HG03342 (cell line): Measurements from ENCODE around the gene TNIP1.

Experiments
- ATAC-seq: cut with Tn5 transposase; IDR thresholded peaks from one replicate; pipeline ENCODE4 v1.9.1; 2021; ENCODE audit warnings: mild to moderate bottlenecking, moderate library complexity; ENCODE audit not compliant: unreplicated experiment

The TNIP1 gene

DNA sequence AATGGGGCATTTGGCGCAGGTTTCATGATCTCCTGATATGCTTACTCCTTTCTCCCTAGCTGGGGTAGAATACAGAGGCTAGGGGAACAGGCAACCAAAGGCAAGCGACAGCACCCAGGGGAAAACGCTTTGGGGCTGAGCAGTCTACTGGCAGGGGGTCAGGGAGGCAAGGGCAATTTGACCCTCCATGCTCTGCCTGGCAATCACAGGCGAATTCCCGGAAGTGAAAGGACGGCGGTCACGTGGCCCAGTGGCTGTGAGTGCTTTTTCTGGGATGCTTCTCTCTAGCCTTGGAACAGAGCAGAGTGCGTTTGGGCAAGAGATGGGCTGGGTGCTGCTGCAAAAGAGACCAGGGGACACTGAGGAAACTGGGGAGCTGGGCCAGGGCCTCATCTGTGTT is 54.7 kb downstream of the TNIP1 start:
- ATAC-seq, result no peak

DNA sequence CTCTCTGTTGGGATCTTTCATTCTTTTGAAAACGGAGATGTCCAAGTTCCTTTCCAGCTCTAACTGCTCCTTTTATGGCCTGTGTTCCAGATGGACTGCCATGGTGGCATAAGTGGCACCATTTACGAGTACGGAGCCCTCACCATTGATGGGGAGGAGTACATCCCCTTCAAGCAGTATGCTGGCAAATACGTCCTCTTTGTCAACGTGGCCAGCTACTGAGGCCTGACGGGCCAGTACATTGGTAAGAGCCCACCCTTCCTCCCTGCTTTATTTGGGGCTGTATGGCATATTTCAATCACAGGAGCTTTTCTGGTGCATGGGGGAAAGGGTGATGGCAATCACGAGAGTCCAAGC is 55.6 kb downstream of the TNIP1 start:
- no peak for ATAC-seq

- no peak for ATAC-seq
Observed at GRCh38 chr5:151024440-151025249, 56.2 kb downstream of the TNIP1 start.

- ATAC-seq, result no peak
Observed at GRCh38 chr5:151023651-151024050, 57.2 kb downstream of the TNIP1 start.

- no peak for ATAC-seq
Observed at GRCh38 chr5:151023047-151023615, 57.7 kb downstream of the TNIP1 start.

DNA sequence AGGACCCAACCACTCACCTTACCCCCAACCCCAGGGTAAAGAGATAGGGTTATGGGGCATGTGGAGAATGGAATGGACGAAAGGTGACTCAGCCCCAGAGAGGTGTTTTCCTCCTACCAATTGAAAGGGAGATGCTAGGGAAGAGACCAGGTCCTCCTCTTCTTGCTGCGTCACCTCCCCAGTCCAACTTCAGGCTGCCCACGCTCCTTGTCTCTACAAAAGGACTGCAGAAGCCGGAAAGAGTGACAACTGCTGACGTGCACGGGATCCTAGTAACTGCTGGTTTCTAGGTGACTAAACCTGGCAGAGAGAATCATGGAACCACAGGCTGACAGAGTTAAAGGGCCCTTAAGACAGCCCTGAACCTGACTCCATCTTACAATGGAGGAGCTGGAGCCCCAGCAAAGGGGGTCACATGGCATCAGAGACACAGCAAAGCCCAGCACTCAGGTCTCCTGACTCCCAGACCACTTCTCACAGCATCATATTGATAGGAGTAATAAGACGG is 58.3 kb downstream of the TNIP1 start:
- no peak for ATAC-seq

DNA sequence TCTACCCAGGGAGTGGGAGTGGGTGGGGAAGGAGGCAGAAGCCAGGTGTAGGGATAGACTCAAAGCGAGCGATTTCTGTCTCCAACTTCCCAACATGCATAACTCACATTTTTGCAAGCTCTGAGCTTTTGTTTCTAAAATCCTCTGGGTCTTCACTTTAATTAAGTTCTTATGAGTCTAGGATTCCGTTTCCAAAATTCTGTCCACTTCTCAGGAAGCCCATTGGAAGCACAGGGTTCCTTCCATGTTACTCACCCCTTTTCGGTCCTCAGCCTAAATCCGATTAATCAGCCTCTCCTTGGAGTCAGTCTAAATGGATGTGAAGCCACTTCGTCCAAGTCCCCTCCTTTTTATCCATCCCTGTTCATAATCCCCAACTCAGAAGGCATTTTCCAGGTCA is 59.1 kb downstream of the TNIP1 start:
- no peak for ATAC-seq

DNA sequence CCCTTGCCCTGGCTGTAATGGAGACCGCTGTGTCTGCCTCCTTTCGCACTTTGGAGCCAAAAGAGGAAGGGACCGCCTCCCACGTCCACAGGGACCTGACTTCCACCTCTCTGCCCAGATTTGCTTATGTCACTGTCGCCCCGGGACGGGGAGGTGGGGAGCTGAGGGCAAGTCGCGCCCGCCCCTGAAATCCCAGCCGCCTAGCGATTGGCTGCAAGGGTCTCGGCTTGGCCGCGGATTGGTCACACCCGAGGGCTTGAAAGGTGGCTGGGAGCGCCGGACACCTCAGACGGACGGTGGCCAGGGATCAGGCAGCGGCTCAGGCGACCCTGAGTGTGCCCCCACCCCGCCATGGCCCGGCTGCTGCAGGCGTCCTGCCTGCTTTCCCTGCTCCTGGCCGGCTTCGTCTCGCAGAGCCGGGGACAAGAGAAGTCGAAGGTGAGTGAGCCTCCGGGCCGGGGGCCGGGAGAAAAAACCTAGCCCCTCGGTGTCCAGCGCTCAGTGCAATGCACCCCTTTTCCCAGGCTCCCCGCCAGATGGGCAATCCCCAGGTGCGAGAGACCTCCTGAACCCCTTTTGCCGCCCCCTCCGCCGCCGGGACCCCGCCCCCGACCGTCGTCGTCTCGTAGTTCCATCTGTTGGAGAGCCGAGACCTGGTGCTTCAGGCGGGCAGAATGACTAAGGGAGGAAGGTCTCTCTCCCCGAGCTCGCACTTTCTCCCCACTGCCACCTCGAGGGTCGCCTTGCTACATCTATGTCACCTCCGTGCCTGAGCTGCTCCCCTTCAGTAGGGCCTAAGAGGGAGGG is 60.3 kb downstream of the TNIP1 start, which contains the start of gene GPX3:
GPX3 (plus strand) TSS at position 288 of the 807 bp plus-strand sequence; CDS start at position 352, 64 bp downstream.
- ATAC-seq, result peak; percentile 67

- ATAC-seq, result no peak
Observed at GRCh38 chr5:151019331-151019730, 61.5 kb downstream of the TNIP1 start.

GRCh38 chr5:151018846-151019245 is 62.0 kb downstream of the TNIP1 start:
- no peak for ATAC-seq

DNA sequence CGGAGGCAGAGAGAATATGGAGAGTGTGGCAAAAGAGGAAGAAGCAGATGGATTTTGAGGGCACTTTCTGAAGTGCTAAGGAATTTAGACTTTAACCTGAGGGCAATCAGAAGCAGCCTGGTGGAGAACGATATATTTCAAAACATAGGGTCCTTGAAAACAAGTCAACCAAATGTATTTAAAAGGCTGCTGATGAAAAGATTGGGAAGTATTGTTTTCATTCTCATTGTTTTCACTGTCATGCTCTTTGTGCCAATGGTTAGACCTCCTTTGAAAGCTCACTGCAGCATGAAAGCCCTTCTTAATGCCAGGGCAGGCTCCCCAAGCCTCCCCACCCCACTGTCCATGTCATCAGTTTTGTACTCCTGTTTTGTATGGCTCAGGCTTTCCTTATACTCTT is 62.9 kb downstream of the TNIP1 start:
- ATAC-seq, result no peak

DNA sequence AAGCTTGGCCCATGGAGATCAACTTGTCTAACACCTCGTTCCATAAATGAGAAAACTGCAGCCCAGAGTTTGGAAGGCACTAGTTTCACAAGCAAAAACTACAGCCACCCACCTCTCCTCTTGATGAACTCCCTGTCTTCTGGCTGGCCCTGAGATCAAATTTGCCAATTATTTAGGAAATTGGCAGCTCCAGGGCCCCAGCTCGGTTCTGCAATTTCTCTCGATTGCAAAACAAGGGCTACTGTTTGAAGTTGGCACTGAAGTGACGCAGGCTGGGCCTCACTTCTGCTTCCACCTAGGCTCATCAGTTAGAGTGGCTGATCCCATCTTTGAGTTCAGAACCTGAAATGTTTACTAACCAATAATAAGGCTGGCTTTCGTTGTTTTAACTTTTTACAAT is 64.1 kb downstream of the TNIP1 start:
- ATAC-seq, result no peak

DNA sequence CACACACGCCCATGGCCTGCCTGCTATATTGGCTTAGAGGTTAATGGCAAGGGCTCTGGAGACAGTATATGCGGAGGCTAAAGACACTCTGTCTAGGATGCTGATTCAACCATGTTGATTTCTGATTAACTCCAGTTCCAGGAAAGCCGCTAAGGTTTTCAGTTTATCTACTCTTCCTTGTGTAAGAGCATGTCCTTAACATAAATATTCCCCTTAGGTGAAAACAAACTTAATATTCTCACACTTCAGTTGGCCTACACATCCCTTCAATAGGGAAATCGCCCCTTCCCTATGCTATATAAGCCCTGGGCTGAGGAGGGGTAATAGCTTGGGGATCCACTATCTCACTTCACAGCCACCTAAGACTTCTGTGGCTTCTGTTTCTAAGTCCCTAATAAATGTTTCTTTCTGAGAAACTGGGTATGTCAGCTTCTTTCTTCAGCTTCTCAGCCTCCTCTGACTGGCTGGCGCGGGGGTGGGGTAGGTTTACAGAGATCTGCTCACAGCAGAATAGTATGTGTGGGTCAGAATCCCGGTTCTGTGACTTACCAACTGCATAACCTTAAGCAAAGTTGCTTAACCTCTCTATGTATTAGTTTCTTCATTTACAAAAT is 64.8 kb downstream of the TNIP1 start:
- ATAC-seq, result no peak

GRCh38 chr5:151014680-151015343 is 66.0 kb downstream of the TNIP1 start:
- no peak for ATAC-seq

DNA sequence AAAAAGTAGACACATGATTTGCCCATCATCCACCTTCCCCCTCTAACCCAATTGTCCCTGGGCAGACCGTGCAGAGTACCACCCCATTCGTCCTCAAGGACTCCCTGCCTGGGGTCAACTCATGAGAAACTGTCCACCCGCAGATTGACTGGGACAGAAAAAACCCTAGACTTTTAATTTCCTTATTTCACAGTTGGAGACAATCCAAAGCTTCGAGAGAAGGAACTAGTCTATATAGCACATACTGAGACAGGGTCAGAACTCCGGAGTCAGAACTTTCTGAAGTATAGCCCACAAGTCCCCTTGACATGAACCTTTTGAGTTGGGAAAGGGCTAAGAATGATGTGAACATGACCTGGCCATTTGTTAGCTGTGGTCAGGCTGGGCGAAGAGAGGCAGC is 68.0 kb downstream of the TNIP1 start:
- no peak for ATAC-seq

DNA sequence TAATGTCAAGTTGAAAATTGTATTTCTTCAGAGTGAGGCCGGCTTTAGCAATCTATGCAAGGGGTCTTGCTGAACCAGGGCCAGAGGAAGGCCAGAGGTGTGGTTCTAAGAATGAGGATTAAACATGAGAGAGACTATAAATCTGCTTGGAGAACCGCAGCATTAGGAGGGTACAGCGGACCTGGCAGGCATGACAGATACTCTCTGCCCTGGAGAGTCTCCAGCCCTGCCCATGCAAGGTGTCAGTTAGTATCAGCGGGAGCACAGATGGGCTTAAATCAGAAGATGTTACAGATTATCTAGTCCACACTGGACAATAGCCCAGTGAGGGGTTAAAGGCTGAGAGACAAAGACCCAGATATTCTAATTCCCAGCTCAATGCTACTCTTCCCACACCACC is 71.9 kb downstream of the TNIP1 start:
- ATAC-seq, result no peak

GRCh38 chr5:151008210-151008491 is 72.7 kb downstream of the TNIP1 start:
- no peak for ATAC-seq

DNA sequence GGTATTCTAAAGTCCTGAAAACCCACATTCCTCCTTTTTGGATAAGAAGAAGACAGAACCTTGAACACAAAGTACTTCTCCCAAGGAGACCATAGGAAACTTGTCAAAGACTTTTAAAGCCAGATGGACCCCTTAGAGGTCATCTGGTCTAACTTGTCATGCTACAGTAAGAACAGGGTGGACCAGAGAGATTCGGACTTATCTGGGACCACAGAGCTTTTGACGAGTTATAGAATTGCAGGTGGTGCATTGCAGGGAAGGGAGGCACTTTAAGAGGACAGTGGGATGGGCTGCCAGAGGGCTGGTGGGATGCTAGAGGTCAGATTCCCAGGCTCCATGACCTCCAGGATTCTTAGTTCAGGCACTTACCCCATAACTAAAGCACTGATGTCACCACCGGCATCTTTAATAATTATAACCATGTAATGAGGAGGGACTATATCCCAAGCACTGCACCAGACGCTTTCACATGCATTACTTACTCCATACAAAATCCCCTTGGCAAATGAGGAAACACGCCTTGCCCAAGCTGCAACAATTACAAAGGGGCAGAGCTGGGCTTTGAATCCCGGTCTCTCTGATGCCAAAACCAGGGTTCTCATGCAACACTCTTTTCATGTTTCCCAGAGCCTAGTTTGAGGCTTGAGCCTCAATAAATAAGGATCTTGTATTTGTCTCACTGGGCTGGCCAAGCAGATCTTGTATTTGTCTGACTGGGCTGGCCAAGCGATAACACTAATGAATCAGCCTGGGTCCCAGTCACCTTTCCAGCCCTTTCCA is 73.2 kb downstream of the TNIP1 start:
- no peak for ATAC-seq

DNA sequence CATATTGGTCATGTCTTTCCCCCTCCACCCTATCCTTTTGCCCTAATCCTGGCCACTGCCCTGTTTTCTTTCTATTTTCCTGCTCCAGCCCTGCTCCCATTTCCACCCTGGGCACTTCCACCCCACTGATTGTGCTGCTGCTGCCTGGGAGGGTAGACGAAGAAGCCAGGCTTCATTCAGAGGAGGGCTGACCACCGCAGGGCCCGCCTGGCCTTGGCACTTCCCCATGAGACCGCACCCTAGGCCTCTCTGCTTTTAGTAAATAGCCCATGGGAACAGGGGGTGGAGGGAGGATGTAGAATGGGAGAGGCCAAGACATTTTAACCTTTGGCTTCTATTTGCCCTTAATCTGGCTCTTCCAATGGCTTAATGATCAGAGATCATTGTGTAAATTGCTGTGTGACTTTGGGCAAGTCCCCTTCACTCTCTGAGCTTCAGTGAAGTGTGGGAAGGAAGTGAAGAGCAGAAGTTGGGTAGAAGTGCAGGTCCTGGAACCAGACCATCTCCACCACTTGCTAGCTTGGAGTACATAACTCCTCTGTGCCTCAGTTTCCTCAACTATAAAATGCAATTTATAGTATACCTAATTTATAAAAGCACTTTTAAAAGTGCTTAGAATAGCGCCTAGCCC is 74.0 kb downstream of the TNIP1 start:
- ATAC-seq, result no peak
